Stimulated activated CD8-positive, alpha-beta memory T cell treated with anti-CD3 and anti-CD28 coated beads, Interleukin-12 subunit alpha, Interleukin-12 subunit beta, amount 100 ng/mL, for 1 hour (primary cell): ENCODE measurements around the gene CCDC149.
"Not testable (repeated sequence)": the region's sequence is repeated elsewhere in the genome, so short reads cannot be mapped to it uniquely, and the experiment has no call there.

Source experiments
- DNase-seq: peaks from one replicate; pipeline ENCODE4 v3.0.0-alpha.2; 2020; ENCODE audit warnings: low read depth

The CCDC149 gene

DNA sequence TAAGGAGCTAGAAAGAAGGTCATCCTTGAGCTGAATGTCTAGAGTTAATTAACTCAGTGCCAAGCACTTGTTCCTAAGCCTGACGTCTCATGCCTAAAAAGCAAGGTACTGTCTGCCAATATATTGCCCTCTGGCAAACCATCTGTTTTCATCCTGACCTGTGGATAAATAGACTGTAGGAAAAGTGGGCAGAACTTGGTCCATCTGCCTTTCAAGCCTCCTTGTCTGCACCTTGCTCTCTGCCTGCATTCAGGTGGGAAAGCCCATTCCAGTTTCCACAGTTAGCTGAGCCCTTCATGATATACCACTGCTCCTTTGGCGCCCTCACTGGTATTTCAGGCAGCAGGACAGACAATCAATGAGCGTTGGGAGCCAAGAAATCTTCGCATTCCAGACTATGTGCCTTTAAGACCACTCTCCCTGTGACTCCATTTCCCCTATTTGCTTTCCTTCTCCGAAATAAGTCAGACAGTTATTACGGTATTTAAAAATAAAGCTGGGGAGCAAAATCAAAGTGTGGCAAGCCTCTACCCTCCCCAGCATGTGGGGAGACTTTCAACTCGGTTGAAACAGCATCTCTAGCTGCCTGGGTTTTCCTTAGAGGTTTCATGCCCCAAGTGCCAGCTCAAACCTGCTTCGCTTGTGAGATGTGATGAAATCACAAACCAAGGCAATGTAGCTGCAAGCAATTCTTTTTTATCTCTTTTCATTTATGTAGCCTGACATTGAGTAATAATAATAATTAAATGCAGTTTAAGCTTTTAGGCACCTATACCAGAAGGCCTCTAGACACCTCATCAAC lies 2.5 kb upstream of the CCDC149 start:
- DNase-seq, result no peak

DNA sequence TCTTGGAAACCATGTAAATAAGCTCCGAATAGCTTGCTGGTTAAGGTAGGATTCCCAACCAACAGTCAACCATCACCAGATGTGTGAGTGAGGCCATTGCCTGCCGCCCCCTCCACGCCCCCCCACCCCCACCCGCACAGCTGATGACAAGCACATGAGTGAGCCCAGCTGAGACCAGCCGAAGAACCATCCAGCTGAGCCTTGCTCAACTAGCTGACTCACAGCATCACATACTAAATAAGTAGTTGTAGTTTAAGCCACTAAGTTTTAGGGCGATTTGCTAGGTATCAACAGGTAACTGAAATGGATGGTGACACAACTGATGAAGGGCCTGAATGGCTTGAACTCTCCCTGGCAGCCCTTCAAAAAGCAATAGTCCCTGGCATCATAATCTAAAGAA lies 1.6 kb upstream of the CCDC149 start:
- DNase-seq, result no peak

DNA sequence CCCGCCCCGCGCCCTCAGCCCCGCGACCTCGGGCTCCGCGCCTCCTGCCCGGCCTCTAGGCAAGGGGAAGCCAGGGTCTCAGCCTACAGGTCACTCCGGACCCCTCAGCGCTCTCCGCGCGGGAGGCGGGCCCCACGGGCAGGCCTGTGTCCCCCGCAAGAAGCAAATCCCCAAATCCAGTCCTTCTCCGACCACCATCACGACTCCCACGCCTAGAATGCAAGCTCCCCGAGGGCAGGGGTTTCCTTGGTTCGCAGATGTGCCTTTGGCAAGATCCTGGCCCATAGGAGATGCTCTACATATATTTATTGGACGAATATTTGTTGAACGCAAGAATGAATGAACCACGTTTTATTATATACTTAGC lies 260 bp upstream of the CCDC149 start:
- DNase-seq, result no peak

GRCh38 chr4:24910499-24910898 lies 2.3 kb downstream of the CCDC149 start:
- DNase-seq, result no peak

GRCh38 chr4:24909606-24910005 lies 3.2 kb downstream of the CCDC149 start:
- DNase-seq, result not testable (repeated sequence)

DNA sequence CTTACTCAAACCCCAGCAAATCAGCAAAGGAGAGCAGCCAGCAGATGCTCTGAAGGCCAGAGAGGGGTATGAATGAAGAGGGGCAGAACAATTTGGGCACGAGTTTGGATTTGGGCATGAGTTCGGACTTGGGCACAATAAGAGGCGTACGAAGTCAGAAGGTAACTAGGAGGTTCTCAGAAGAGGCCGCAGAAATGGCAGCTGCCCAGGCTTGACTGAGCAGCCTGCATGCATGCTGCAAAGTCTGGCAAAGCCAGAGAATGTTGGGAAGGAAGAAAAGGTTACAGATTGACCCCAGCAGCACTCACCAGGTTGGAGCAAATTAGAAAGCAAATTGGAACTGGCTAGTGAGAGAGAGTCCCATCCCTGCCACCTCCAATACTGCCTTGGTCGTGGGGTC lies 15.2 kb downstream of the CCDC149 start:
- DNase-seq, result no peak

- no peak for DNase-seq
These were observed 15.9 kb downstream of the CCDC149 start for GRCh38 chr4:24896977-24897376.

GRCh38 chr4:24896056-24896455 lies 16.8 kb downstream of the CCDC149 start:
- DNase-seq, result no peak

DNA sequence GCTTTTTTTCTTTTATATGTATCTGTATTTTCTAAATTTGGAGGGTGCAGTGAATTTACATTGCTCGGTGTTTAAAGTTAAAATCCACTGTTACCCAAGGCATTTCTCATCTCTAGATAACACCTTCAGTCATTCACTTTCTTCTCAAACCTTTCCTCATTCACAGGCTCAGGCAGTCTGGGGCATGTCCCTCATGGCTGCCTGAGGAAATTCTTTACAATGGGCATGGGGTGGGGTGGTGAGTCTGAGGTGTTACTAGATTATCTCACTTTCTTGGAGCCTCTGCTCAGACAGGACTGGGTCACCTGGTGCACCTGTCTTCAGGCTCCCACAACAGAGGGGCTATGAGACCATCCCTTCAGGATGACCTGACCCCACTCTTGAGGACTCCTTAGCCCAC lies 17.4 kb downstream of the CCDC149 start:
- DNase-seq, result no peak

DNA sequence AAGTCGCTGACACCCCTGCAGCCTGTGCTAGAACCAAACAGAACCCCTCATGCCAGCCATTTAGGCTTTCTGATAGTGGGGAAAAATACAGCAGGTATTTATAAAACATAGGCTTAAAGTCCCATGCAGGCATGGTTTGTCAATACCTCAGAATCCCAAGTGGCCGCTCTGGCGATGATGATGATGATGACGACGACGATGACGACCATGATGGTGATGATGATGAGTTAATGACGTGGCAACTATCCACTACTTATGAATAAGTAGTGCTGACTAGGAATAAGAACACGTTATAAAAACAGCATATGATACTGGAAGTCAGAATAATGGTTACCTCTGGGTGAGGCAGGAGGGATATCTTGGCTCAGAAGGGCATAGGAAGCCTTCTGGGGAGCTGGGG lies 18.0 kb downstream of the CCDC149 start:
- DNase-seq, result no peak

- no peak for DNase-seq
These were observed 18.6 kb downstream of the CCDC149 start for GRCh38 chr4:24894243-24894642.

DNA sequence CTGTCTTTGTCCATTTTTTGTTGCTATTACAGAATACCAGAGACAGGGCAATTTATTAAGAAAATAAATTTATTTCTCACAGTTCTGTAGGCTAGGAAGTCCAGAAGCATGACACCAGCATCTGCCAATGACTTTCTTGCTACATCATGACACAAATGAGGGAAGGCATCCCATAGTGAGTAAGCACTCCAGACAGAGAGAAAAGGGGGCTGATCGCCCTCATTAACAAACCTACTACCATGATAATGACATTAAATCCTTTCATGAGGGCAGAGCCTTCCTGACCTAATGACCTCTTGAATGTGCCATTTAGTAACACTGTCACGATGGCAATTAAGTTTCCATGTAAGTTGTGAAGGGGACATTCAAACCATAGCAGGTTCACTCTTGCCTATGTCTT lies 20.1 kb downstream of the CCDC149 start:
- no peak for DNase-seq

DNA sequence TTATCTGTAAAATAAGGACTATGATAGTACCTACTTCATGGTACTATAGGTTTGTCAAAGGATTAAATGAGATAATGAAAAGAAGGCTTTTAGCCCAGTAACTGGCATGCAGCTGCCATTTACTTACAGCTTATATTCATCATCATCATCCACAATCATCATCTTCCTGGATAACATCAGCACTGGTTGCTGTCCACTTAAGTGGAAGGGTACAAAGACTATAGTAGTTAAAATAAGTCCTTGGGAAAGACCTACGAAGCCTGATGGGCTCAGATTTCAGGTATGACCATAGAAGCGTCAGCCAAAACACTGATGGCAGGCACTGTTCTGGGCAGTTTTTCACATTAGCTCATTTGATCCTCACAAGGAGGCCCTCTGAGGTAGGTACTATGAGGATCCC lies 20.6 kb downstream of the CCDC149 start:
- DNase-seq, result no peak

GRCh38 chr4:24890561-24891126 lies 22.2 kb downstream of the CCDC149 start:
- DNase-seq, result no peak

- no peak for DNase-seq
These were observed 22.9 kb downstream of the CCDC149 start for GRCh38 chr4:24889991-24890390.

DNA sequence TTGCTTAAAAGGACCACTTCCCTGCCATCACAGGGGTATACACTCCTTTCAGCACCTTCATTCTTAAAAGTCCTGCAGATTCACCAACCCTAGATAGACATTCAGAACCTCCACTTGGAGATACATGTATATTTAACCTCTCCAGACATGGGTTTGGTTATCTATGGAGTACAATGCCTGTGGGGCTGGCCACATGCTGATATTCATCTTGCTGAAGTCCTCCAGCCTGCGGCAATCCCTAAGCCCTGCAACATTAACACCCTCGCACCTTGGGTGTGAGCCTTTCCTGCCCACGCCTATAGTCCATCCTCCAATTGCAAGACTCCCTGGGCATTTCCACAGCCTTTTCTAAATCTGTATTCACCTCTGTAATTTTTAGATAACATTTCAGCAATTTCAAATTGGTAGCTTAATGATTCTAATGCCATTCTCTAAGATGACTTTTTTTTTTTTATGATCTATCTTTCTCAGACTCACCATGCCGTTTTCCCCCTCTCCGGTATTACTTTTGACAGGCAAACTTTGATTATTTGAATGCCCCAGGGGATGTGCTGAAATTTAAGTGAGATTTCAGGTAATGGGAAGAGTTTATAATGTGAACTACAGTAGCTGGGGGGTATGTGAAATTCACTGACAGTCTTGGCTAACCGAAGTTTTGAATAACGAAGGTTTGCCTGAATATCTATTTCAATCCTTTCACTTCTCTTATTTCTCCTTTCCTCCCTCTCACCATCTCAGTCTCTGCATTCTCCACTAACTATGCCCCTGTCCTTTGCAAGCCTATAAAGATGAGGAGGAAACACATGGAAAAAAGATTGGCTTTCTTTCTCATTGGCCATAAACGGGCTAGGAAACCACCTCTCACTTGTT lies 24.1 kb downstream of the CCDC149 start:
- no peak for DNase-seq

GRCh38 chr4:24887881-24888430 lies 24.9 kb downstream of the CCDC149 start:
- no peak for DNase-seq

DNA sequence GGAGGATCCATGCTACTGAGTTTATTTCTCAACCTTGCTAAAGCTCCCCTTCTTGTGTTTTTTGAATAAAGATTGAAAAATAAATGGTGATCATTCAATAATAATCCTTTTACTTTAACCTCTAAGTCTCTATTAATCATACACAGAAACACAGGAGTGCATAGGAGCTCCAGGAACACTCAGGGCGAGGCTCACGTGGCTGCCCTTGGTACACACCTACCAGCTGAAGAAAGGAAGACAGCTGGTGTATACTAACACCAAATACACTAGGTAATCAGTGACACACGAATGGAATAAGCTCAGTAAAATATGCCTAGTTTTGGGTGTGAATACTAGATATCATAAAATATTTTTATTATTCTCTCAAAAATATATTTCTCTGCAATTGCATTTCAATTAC lies 26.2 kb downstream of the CCDC149 start:
- no peak for DNase-seq

- DNase-seq, result no peak
These were observed 27.5 kb downstream of the CCDC149 start for GRCh38 chr4:24885342-24885741.

DNA sequence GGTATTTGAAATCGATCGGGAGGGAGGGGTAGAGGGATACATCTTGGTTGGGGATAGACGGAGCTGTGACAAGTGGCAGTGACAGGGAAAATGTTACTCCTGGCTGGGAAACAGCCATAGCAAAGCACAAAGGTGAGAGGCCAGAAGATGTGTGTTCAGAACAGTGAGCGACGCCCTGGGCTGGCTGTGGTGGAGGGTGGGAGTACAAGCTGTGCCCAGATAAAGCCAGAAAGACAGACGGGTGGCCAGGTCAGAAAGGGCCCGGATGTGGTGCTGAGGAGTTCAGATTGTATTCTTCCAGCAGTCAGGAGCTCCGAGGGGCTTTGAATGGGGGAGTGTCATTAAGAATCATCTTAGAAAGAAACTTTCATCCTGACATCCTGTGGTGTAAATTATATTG lies 27.9 kb downstream of the CCDC149 start:
- no peak for DNase-seq

DNA sequence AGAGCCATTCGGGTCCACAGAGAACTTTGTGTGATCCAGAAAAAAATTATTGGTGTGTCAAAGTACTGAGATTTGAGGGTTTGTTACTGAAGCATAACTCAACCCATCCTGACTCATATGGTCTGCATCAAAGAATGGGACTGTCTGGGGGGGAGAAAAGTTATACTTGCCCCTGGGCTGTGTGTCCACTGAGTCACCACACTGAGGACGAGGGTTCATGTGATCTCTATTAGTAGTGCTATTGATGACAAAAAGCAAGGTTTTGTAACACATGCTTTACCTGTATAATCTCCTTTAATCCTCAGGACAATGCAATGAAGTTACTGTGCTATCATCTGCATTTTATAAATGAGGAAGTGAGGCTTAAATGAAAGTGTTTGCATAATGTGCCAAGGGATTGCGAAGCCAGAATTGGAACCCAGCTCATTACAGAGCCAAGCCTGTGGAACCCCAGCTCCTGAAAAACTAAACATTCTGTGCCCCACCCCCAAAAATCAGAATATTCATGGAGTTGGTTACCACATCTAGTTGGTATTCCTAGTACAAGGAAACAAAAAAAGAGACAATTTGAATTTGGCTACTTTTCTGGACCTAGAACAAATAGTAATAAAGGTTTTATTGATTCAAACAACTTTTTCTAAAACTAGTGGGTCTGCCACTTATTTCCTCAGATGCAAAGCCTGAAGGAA lies 31.2 kb downstream of the CCDC149 start:
- no peak for DNase-seq

DNA sequence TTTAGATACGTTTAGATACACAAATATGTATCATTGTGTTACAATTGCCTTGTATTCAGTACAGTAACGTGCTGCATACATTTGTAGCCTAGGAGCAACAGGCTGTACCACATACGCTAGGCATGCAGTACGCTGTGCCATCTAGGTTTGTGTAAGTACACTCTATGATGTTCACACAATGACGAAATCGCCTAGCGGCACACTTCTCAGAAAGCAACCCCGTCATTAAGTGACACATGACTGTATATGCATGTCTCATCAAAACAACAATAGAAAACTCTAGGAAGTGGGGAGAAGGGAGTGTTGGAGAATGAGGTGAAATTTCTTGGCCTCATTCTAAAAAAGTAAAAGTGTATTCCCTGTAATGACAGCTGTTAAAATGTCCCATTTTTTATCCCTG lies 32.7 kb downstream of the CCDC149 start:
- DNase-seq, result no peak
